GM19193 (cell line): ENCODE data around the gene TRUB1.
A peak's percentile ranks its signal among the peaks of the same experiment; 100 is the strongest.

Source experiments
- POLR2A ChIP-seq: IDR thresholded peaks from 4 replicates; pipeline ENCODE4 v1.6.1; 2011; ENCODE audit not compliant: insufficient read depth, insufficient read length; ENCODE audit errors: extremely low read depth

TRUB1 gene

DNA sequence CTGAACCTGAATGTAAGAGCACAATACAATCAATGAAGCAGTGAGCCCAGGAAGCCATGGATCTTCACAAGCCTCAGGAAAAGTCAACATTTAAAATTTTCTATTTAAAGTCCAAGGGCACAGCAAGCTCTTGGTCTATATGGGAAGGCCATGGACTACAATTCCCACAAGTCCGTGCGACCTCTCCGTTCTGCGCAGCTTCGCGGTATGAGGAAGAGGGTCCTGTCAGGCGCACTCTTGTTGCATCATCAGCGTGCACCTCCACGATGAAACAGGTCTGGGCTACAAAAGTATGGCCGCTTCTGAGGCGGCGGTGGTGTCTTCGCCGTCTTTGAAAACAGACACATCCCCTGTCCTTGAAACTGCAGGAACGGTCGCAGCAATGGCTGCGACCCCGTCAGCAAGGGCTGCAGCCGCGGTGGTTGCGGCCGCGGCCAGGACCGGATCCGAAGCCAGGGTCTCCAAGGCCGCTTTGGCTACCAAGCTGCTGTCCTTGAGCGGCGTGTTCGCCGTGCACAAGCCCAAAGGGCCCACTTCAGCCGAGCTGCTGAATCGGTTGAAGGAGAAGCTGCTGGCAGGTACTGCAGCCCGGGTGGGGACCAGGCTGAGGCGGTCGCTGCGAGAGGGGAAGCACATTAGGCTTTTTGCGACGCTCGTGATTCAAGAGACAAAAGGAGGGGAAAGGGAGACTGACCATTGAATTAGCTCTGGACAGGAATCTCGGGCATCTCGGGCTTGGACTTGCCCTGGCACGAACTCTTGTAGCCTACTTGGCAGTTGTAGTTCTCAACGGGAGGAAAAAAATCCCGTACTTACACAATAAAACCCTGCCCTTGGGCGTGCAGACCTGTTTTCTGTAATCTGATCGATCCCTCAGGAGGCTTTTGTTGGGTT is at the start of gene TRUB1:
Gene TRUB1, plus strand, starts transcription at position 234 of the 894 bp plus-strand sequence. Its CDS starts 59 bp downstream, at position 293.
- TF ChIP-seq POLR2A: peak; percentile 84

DNA sequence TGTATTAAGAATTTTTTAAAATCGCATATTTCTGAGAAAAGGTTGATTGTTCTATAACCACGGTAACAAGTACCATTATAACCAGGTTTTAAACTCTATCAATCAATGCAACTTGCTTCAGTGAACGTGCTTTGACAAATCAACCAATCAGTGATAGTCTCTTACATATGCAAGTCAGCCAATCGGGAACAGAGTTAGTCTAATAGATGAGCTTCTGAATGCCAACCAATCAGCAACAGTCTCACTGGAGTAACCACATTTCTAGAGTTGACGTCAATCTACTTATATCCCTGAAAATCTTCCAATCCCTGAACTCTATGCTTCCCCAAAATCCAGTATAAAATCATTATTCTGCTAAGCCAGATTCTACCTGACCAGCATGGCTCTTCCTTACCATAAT is 44.7 kb upstream of the TRUB1 start:
- TF ChIP-seq POLR2A: no peak

DNA sequence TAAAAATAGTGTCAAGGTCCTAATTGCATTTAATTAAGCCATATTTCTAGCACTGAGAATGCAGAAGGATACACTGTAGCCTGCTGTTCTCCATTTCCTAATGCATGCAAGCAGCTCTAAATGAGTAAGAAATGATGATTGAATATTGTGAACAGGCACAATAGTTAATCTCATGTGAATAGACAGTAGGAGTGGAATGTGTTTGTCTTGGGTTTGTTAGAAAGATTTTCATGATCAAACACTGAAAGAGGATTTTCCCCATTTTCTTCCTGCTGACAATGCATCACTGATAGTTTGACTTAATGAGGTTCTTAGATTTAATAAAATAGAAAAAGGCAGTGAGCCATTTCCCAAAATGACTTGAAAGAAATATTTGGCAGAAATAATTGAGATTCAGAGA is 43.1 kb upstream of the TRUB1 start:
- TF ChIP-seq POLR2A: no peak

DNA sequence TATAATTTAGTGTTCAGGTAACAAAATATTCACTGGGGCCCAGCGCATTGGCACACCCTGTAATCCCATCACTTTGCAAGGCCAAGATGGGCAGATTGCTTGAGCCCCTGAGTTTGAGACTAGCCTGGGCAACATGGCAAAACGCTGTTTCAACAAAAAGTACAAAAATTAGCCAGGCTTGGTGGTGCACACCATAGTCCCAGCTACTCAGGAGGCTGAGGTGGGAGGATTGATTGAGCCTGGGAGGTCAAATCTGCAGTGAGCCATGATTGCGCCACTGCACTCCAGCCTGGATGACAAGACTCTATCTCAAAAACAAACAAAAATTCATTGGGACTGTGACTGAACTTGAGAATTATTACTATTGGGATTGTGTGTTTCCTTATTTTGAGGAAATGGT is 40.4 kb upstream of the TRUB1 start:
- no peak for TF ChIP-seq POLR2A

DNA sequence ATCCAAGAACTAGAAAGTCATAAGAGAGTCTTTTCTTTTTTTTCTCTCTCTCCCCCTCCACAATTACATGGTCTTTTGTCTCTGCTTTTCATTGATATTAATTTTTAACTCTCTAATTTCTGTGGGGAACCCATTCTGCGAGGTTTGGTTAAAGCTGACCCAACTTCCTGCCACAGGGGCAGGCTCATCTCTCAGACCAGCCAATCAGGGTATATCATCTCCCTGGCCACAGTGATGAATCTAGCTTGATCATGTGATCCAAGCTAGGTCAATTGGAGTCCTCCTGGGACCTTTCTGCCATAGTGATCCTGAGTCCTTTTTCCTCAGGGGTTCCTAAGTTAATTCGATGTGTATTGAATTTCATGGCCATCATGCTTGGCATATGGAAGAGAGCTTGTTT is 38.0 kb upstream of the TRUB1 start:
- TF ChIP-seq POLR2A: no peak

DNA sequence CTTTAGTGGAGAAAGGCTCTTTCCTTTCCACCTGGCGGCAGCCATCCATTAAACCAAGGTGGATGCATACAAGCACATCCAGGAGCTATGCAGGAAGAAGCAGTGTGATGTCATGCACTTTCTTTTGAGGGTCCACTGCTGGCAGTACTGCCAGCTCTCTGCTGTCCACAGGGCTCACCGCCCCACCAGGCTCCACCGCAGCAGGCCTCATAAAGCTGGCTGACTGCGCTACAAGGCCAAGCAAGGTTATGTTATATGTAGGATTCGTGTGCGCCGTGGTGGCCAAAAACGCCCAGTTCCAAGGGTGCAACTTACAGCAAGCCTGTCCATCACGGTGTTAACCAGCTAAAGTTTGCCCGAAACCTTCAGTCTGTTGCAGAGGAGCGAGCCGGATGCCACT is 37.3 kb upstream of the TRUB1 start:
- no peak for TF ChIP-seq POLR2A

DNA sequence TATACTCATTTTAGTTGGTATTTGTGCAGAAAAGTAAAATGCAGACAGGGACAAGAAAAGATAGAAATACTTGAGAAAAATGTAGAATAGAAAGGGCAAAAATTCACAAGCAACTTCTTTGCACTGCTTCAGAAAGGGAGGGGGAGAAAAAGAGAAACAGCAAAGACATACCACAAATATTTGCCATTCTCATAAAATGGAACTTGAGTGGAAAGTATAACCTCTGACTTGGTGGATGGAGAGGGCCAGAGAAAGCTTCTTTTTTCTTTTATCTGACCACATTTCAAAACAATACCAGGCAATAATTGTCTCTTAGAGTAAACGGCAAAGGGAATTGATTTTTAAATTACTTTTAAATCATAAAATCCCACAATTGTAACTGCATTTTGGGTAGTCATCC is 35.8 kb upstream of the TRUB1 start:
- no peak for TF ChIP-seq POLR2A

DNA sequence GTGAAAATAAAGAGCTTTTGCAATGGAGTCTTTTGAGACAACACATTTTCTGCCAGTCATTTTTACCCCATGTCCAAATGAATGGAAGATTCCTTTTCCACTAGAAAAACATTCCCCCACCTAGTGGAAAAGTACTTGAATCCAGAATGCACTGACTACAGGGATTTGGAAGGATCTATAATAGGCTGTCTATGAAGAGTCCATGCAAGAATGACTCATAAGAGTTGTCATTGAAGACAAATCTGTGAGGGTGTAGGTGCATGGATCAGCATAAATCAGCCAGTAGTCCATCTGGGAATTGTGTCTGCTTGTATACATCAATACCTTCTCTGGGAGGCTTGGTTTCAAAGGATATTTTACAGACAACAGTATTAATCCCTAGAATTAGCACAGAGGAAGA is 32.5 kb upstream of the TRUB1 start:
- TF ChIP-seq POLR2A: no peak

DNA sequence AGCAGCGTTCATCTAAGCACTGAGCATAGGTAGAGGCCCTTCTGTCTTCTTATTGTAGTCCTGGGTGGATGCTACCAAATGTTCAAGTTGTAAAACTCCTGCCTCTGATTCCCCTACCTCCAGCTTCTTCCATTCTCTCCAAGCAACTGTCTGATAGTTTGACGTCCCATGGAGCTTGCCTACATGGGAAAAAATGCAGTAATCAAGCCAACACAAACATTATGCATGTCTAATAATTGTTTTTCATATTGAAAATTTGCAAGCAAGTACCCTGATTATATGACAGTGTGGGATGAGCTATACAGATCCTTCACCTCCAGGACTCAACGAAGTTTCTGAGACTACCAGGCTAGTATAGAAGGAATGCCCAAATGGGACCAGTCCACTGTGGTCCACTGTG is 31.0 kb upstream of the TRUB1 start:
- no peak for TF ChIP-seq POLR2A

DNA sequence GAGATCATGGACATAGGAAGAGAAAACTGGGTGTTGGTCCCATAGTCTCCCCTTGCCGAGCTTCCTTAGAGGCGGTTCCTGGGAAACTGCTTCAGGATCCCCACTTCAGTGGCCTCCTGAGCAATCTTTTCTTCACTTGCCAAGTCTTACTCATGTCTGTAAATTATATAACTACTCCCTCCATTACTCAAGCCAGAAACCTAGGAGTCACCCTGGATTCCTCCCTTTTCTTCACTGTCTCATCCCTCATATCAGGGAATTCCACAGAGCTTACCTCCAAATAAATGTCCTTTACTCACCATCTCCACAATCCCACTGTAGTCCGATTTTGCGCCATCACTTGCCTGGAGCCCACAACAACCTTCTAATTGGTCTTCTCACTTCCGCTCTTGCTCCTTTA is 29.1 kb upstream of the TRUB1 start:
- TF ChIP-seq POLR2A: no peak

DNA sequence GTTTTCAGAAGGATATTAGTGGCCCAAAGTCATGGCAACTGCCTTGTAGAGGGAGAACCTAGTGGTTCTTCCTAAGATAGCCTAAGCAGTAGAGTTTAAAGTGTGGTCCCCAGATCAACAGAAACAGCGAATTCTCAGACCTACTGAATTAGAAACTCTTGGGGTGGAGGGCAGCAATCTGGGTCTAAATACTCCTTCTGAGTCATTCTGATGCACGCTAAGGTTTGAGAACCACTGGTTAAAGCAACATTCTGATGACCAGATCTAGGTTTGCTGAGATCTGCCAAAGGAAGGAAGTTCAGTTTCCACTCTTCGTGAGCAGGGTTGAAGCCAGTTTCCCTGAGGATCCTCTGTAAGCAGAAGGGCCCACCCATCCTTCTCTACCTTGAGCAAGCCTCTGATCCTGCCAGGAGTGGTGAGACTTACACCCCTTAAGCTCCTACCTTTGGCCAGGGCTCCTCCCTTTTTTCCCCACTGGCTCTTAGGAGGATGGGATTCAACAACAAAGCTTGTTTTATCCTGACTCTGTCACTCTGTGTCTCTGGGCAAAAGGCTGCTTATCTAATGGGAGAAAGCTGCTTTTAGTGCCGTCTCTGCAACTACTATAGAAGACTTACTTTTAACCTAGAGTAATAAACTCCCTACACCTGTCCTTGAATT is 26.8 kb upstream of the TRUB1 start:
- TF ChIP-seq POLR2A: no peak

DNA sequence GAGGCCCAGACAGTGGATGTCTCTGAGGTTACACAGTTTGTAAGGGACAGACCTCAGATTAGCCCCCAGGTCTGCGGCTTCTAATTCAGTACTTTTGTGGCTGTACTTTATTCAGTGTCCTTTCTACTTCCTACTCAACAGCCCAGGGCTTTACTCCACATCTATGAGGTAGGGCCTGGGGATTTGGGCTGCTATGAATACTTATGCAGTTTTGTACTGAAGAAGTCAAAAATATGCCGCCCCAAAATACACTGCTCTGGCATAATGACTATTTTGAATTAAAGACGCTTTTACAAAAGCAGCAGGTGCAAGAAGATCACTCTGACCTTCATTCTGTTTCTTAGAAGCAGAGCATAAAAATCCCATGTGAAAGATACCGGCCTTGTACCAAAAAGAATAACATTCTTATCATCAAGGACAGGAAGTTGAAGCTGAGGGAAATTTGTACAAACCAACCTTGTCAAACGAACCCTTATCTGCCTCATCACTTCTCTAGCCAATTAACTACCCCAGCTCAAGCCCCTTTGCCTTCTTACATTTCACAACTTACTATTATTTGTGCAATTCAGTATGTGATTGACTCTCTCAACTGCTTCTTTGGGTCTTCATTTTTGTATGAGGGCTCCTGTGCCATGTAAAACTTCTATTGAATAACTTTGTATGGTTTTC is 26.1 kb upstream of the TRUB1 start:
- TF ChIP-seq POLR2A: no peak

DNA sequence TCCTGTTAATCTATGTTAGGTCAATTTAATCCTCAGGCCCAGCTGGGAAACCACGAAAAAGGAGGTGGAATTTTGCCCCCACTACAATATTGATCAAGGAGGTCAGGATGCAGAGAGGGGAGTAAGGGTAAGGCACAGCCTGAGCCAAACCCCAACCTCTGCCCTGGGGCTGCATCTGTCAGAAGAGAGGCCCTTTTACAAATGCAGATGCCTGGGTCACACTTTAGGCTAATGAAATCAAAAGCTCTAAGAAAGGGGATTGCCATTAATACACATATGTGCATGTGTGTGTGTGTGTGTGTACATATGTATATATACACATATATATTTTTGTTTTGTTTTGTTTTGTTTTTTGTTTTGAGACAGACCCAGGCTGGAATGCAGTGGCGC is 25.5 kb upstream of the TRUB1 start:
- no peak for TF ChIP-seq POLR2A

DNA sequence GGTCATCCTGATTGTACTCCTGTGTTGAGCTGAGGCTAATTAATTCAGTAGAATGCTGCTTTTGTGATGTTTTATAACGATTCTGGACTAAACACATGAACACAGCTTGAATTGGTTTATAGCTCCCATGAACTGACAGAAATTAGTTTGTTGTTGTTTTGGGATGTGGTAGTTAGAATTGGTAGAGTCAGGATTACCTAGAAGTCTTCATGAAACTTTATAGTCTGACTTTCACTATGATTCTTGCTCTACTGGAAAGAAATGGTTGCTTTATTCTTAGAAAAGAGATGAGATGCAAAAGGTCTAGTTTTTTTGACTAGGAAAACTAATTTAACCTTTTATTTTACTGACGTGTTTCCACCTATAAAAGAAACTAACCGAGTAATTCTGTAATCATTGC is 23.4 kb upstream of the TRUB1 start:
- TF ChIP-seq POLR2A: no peak

DNA sequence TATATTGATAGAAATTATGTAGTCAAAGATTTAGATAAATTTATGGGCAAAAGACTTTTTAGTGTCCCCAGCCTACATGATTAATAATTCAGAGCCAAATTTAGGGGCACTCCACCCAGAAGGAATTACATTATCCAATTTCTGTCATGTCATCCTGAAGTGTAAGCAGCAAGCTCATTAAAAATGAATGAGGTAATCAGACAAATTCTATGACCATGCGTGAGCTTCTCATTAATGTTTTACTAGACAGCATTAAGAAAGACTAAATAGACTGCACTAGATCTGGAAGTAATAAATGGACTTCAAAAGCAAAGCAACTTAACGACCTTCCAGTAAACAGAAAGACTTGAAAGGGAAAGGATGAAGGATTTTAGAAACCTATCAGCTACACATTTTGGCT is 22.7 kb upstream of the TRUB1 start:
- no peak for TF ChIP-seq POLR2A

DNA sequence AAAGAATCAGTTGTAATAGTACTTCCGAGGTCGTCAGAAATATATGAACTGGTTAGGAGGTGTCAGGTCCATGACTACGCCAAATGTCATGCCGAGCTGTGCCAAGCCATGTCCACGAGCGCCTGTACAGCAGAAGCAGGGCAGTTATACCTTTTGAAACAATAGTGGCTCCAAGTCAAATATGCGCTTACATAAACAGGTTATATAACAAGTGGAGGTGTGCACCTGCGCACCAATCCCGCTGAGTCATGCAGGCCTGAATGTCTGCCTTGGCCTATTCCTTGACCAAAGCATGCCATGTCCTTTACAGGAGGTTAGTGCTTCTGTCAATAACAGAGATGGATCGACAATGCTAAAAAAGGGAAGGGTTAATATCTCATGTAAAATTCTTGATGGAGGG is 21.3 kb upstream of the TRUB1 start:
- no peak for TF ChIP-seq POLR2A
